ENCODE results near the gene PNMA8C.
"Not testable (repeated sequence)": the region's sequence is repeated elsewhere in the genome, so short reads cannot be mapped to it uniquely, and the experiment has no call there.

Gene PNMA8C

DNA sequence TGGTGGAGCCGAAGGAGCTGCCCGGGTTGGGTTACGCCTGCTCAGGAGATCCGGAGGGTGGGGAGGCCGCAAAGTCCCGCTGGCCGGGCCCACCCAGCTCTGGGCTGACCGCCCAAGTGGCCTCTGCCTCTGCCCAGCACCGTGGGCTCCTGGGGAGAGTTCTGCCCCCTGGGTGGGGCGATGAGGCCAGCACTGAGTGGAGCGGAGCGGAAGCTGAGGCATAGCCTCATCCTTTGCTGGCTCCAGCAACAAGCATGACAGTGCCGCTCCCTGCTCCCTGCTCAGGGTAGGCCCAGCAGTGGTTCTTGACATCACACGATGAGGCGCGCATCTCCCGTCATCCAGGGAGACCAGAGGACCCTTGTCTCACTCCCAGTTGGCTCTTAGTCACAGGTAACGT is 37.9 kb downstream of the PNMA8C start:
- DNase-seq = no peak

DNA sequence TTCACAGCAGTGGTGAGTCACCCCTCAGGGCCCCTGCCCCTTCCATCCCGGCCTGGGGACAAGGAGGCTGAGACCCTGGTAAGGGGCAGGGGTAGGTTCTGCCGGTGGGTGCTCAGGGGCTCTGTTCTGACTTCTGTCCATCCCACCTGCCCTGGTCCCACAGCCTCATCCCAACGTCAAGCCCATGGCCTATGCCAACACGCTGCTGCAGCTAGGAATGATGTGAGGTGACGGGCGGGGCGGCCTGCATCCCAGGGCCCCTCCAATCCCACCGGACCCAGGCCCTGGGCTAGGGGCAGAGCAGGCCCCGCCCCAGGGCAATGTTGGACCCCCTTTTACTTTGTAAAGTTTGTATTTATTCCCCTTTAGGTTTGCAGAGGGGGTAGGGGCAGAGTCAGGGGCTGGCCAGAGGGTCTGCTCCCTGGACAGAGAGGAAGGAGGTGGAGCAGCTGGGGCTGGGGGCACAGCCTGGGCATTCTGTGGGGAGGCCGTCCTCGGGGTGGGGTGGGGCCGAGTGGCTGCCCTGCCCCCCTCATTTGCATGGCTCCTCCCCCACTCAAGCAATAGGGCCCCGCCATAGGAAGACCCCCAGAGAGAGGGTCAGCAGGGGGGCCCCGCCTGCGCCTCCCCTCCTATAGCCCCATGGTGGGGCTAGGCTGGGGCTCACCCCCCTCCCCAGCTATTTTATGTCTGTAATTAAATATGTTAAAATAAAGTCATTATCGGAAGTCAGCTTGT is 38.4 kb downstream of the PNMA8C start:
- no peak for DNase-seq

DNA sequence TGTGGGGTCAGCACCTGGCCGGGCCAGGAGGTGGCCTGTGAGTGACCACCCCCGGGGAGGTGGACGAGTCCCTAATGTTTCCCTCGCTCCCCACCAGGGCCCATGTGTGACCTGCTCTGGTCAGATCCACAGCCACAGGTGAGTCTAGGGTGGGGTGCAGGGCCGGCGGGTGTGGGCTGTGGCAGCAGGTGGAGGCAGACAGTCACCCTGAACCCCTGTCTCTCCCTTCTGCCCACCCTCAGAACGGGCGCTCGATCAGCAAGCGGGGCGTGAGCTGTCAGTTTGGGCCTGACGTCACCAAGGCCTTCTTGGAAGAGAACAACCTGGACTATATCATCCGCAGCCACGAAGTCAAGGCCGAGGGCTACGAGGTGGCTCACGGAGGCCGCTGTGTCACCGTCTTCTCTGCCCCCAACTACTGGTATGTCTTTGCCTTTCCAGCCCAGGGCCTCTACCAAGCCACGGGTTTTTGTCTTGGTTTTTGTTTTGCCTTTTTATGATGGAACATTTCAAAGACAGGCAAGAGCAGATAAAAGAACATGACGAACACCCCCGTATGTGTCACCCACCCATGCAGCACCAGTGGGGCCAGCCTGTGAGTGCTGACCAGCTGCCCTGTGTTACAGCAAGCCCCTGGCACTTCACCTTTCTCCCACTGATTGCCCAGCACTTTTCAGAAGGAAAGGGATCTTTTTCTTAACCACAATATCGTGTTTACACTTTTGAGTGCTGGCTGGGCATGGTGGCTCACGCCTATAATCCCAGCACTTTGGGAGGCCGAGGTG is 40.2 kb downstream of the PNMA8C start:
- DNase-seq = no peak

DNA sequence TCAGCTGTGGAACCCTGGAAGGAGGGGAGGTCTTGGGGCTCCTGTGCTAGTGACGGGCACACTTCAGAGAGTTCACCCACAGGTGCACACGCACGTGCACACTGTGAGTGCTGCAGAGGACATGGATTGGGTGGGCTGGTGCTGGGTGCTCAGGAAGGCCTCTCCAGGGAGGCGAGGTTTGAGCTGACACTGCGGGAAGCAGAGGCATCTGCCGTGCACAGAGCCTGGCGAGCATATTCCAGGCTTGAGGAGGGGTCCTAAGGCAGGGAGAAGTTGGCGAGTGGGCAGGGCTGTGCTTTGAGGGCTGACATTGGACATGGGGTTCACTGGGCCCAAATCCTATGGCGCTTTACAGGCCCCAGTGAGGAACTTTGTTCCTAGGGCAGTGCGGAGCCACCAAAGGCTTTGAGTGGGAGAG is 41.0 kb downstream of the PNMA8C start:
- no peak for DNase-seq

DNA sequence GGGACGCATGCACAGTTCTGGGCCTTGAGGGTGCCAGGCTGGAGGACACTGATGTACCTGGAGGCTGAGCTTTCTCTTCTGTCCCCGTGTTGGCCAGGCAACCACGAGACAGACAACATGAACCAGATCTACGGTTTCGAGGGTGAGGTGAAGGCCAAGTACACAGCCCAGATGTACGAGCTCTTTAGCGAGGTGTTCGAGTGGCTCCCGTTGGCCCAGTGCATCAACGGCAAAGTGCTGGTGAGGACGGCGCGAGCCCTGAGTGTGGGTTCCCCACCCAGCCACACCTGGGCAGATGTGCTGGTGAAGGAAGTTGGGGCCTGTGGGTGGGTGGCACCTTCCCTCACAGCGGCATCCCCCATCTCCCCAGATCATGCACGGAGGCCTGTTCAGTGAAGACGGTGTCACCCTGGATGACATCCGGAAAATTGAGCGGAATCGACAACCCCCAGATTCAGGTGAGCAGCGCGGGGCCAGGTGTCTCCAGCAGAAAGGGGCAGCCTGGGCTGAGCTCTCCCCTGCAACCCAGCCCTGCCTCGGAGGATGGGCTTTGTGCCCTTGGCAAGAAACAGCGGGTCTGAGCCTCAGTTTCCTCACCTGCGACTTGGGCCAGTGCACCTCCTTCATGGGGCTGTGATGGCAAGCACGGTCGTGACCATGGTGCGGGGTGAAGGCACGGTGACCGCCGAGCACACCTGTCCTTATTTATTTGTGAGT is 41.6 kb downstream of the PNMA8C start:
- no peak for DNase-seq

DNA sequence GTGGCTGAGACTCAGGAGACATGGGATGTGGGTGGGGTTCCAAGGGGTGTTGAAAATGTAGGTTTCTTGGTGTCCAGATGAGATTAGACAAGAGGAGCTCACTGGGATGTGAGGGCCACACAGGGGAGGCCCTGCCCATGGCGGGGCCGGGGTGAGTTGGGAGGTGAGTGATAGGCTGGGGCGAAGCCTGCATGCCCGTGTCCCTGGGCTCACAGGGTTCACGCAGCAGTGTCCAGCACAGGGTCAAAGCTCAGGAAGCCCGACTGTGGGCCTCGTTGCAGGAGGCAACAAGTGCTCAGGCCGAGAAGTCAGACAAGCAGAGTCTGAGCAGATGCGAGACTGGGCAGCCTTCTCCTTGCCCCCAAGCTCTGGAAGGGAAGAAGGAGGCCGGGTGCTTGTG is 42.6 kb downstream of the PNMA8C start:
- no peak for DNase-seq

DNA sequence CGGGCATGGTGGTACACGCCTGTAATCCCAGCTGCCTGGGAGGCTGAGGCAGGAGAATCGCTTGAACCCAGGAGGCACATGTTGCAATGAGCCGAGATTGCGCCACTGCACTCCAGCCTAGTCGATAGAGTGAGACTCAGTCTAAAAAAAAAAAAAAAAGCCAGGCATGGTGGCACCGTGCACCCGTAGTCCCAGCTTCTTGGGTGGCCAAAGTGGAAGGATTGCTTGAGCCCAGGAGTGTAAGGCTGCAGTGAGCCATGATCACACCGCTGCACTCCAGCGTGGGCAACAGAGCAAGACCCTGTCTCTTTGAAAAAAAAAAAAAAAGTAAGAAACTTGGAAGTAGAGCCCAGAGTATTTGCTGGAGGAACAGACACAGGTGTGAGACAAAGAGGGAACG is 43.1 kb downstream of the PNMA8C start:
- DNase-seq = no peak

DNA sequence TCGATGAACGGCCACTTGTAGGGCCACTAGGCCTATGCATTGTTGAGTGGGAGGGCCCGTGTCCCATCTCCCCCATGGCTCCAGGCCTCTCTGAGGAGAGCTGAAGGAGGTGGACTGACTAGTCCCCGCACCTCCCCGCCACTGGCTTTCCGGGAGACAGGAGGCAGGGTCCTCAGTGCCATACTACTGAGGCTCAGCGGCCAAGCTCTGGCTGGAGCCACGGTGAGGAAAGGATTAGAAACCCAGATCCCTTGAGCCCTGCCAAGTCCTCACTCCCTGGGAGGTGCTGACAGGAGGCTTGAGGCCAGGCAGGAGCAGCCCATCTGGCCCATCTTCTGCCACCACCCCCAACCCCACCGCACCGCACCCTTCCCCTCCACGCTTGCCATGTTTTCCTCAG is 44.3 kb downstream of the PNMA8C start:
- no peak for DNase-seq

DNA sequence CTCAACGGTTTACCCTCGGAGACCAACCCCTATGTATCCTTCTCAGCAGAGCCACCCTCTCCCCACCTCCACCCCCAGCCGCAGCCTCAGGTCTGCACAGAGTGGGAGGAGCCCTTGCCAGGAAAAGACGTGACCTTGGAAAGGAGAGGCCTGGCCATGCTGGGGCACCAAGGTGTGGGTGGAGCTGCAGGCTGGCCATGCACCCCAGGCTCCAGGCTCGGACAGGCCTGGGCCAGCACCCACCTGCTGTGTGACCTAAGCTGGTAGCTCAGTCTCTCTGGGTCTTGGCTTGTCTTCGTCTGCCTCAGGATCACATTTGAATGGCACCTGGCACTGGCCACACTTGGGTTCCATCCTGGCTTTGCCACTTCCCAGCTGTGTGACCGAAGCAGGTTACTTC is 44.9 kb downstream of the PNMA8C start:
- DNase-seq = no peak

DNA sequence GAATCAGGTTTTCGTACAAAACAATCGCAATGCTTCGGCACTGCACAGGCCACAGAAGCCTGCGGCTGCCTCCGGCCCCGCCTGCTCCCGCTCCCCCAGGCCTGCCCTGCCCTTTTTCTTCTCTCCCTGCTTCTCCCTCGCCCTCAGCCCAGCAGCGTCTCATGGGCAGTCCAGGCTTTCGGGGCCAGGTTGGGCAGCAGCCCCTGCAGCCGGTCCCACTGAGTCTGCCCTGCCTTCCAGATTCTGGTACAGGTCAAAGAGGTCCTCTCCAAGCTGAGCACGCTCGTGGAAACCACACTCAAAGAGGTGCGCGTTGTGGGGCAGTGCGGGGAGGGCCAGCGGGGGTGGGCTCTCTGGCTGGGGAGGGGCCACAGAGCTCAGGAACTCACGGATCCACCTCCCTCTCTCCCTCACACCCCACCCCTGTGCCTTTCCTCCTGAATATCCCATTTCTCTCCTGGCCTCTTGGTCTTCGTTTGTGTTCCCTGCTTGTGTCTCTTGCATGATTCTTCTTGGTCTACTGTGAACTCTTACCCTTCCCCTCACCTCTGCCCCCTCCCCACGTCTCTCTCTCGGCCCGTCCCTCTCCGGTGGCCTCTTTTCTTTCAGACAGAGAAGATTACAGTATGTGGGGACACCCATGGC is 45.4 kb downstream of the PNMA8C start:
- DNase-seq = no peak

DNA sequence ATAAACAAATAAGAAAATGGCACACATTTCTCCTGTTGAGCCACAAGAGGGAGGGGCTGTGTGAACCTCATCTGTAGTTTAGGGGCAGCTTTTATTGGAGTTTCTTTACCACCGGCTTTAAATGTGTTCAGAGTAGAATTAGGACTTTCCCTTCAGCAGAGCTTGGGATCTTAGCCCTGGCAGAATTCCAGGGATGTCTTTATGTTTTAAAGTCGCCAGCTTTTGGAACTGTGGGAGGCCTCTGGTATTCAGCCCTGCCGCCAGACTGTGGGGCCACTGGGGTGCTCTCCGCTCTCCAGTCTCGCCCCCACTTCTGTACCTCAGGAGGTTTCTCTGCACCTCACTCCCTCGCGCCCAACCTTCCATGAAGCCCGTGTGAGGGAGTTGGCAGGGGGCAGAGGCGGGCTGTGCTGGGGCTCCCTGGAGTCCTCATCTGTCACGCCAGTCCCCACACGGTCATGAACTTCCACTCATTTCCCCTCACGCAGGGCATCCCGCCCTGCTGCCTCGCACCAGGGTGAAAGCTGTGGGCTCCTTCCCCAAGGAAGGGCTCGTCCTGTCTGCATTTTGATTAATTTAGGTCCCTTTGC is 46.9 kb downstream of the PNMA8C start:
- DNase-seq = no peak

DNA sequence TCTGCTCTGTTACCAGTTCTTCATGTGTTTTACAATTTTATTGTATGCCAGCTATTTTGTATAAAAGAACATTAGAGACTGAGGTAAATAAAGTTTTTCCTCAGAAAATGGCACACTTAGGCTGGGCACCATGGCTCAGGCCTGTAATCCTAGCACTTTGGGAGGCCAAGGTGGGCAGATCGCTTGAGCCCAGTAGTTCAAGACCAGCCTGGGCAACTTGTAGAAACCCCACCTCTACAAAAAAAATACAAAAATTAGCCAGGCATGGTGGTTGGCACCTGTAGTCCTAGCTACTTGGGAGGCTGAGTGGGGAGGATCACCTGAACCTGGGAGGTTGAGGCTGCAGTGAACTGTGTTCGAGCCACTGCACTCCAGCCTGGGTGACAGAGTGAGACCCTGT is 47.4 kb downstream of the PNMA8C start:
- no peak for DNase-seq

DNA sequence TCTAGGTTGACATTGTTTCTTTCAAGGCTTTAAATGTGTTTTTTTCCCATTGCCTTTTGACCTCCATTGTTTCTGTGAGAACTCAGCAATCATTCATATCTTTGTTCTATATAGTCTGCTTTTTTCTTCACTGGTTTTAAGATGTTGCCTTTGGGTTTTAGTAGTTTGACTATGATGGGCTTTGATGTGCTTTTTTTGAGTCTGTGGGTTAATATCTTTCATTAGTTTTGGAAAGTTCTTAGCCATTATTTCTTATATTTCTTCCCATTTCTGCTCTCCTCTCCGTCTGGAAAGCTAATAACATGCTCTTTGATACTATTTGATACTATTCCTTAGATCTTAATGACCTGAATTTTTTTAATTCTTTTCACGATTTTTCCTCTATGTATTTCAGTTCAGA is 48.0 kb downstream of the PNMA8C start:
- no peak for DNase-seq

DNA sequence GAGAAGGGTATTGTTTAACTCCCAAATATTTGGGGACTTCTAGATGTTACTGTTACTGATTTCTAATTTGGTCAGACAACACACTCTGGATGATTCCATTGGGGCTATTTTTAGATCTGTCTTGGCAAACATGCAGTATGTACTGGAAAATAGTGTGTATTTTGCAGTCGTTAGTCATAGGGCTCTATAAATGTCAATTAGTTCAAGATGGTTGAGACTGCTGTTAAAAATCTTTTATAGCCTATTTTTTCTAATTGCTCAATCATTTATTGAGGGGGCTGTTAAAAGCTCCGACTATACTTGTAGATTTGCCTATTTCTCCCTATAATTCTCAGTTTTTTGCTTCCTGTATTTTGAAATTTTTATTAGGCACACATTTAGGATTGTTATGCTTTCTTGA is 50.5 kb downstream of the PNMA8C start:
- peak in 1 of 58 donors; percentile 14 for DNase-seq

DNA sequence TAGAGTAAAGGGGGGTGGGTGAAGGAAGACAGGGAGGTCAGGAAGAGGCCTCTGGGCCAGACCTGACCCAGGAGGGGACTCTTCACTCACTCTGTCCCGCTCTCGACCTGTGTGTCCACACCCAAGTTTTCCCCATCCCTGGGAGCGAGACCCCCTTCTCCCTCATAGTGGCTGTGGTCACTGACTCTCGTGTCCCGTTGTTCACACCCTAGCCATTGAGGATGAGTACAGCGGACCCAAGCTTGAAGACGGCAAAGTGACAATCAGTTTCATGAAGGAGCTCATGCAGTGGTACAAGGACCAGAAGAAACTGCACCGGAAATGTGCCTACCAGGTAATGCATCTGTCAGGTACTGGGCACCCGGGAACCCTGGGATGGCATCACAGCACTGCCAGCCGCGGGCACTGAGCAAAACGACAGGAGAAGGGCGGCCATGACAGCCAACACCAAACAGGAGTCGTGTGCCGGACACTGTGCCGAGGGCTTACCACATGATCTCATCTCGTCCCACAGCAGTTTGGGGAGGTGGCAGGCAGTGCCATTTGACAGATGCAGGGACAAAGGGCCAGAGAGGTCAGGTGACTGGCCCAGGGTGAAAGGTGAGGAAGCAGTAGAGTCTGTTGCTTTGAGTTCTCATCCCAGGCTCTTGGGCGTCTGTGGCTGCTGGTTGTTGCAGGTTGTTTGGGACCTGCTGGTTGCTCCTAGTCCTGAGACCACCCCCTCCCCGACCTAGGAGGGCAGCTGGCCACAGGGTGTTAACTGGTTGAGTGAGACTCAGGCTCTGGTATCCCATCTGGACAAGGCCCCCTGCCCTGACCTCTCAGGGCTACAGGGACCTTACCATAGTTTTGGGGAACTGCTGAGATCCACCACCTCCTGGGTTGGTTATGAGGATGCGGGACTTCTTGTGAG is 52.2 kb downstream of the PNMA8C start:
- no peak for DNase-seq

DNA sequence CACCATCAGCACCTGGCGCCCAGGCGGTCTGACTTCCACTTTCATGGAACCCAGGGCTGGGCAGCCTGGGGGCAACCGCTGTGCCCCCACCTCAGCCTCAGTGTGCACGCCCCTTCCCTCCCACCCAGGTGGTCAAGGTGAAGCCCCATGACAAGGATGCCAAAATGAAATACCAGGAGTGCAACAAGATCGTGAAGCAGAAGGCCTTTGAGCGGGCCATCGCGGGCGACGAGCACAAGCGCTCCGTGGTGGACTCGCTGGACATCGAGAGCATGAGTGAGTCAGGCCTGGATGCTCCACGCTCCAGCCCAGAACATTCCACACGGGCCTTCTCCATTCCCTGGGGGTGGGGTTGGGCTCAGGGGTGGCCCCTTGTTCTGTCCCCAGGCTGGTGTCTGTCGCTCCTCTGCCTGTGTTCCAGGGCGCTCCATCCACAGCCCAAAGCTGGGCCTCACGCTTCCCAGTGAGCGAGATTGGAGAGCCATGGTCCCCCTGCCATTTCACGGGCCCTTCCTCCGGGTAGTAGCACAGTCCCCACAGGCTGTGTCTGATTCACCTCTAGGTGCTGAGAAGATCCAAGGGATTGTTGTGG is 53.2 kb downstream of the PNMA8C start:
- not testable (repeated sequence) for DNase-seq

Measured in anterior cingulate cortex (tissue), 58 donors.